ENCODE results near the gene SNX14. TPM values are rescaled to one million over a fixed set of nuclear protein-coding genes. Genes with fewer than 3 reads are reported as not detected.

SNX14 gene
- total RNA-seq, 4 donors from 2014 or later, result 91.2 to 123 (median 103) TPM

DNA sequence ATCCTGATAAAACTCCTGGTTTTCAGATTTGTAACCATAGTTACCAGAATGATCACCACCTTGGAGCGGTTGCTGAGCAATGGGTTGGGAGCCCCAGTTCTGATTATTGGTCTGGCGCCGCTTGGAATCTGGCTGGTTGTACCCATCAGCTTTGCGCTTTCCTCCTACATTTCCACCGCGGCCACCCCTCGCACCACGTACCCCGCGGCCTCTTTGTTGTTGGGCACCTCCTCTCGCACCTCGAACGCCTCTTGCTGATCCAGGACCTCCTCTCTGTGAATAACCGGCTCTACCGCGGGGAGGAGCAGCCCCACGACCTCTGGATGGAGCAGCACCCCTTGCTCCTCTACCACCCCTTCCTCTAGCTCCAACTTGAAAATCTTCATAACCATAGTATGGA is 21.1 kb upstream of the SNX14 start:
- no peaks in the 10 kb centered on the region for H3K9me3 ChIP-seq
- H3K4me3 ChIP-seq, result no peak overlapping the region
- DNase-seq, result no peak
- H3K4me1 ChIP-seq, result no peaks in the 10 kb centered on the region
- H3K27me3 ChIP-seq, result no peaks in the 10 kb centered on the region
- H3K27ac ChIP-seq, result no peak overlapping the region
- no peak for TF ChIP-seq POLR2A (IDR thresholded peaks at IDR 0.05)
- TF ChIP-seq, protein P1, sequence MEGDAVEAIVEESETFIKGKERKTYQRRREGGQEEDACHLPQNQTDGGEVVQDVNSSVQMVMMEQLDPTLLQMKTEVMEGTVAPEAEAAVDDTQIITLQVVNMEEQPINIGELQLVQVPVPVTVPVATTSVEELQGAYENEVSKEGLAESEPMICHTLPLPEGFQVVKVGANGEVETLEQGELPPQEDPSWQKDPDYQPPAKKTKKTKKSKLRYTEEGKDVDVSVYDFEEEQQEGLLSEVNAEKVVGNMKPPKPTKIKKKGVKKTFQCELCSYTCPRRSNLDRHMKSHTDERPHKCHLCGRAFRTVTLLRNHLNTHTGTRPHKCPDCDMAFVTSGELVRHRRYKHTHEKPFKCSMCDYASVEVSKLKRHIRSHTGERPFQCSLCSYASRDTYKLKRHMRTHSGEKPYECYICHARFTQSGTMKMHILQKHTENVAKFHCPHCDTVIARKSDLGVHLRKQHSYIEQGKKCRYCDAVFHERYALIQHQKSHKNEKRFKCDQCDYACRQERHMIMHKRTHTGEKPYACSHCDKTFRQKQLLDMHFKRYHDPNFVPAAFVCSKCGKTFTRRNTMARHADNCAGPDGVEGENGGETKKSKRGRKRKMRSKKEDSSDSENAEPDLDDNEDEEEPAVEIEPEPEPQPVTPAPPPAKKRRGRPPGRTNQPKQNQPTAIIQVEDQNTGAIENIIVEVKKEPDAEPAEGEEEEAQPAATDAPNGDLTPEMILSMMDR (IDR thresholded peaks at IDR 0.05), result no peak
- peaks cover 0 to 98% (median 0%) of the 10 kb centered on the region in 3 donors for H3K36me3 ChIP-seq

- Histone ChIP-seq H3K4me3 (no peak overlapping the region), H3K36me3 (peaks cover 0 to 95% (median 0%) of the 10 kb centered on the region in 3 donors), H3K27ac (no peak overlapping the region), H3K9me3 (no peaks in the 10 kb centered on the region), H3K4me1 (no peaks in the 10 kb centered on the region), H3K27me3 (no peaks in the 10 kb centered on the region)
- DNase-seq, result no peak
- TF ChIP-seq, protein P1 (IDR thresholded peaks at IDR 0.05), result no peak
- no peak for TF ChIP-seq POLR2A (IDR thresholded peaks at IDR 0.05)
Observed at GRCh38 chr6:85612690-85613474, 19.2 kb upstream of the SNX14 start.

GRCh38 chr6:85610182-85610895 is 16.7 kb upstream of the SNX14 start:
- Histone ChIP-seq H3K4me1 (no peaks in the 10 kb centered on the region), H3K27ac (no peak overlapping the region), H3K9me3 (no peaks in the 10 kb centered on the region), H3K36me3 (peaks cover 0 to 70% (median 0%) of the 10 kb centered on the region in 3 donors), H3K27me3 (no peaks in the 10 kb centered on the region), H3K4me3 (no peak overlapping the region)
- no peak for DNase-seq
- TF ChIP-seq, protein P1 (IDR thresholded peaks at IDR 0.05), result no peak
- TF ChIP-seq POLR2A (IDR thresholded peaks at IDR 0.05), result no peak

DNA sequence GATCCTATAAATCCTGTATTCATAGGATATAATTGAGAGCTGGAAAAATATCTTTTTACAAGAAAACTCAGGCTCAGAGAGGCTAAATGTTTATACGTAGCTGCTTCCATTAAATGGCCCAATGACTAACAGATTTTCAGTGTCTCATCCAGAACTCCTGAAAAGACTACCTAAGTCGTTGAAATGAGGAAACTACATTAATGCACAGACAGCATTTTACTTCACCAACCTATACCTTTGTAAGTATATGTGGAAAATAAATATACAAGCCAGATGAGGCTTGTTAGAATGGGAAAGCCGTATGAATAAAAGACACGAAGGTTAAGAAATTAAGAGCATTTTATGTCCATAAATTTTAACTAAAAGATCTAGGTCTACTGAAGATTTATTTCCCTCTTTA is 8.4 kb upstream of the SNX14 start:
- no peaks in the 10 kb centered on the region for H3K27me3 ChIP-seq
- DNase-seq, result no peak
- H3K4me3 ChIP-seq, result no peak overlapping the region
- H3K9me3 ChIP-seq, result no peaks in the 10 kb centered on the region
- no peak for TF ChIP-seq POLR2A (IDR thresholded peaks at IDR 0.05)
- TF ChIP-seq, protein P1 (IDR thresholded peaks at IDR 0.05), result no peak
- H3K4me1 ChIP-seq, result no peaks in the 10 kb centered on the region
- no peak overlapping the region for H3K27ac ChIP-seq
- H3K36me3 ChIP-seq, result no peaks in the 10 kb centered on the region

DNA sequence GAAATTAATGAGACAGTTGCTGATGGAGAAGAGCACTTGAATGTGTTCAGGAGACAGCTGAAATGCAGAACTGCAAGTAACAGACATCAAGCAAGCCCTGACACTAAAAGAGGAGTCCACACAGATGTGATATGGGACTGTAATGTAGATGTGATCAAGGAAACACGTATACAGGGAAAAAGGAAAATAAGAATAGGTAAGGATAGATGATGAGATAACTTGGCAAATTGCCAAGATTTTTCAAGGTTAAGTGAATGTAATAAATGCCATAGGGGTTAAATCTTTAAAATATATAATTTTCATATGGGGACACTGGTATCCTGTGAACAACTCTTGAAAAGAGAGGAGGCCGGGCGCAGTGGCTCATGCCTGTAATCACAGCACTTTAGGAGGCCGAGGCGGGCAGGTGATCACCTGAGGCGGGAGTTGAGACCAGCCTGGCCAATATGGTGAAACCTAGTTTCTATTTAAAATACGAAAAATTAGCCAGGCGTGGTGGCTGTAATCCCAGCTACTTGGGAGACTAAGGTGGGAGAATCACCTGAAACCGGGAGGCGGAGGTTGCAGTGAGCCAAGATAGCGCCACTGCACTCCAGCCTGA is 7.2 kb upstream of the SNX14 start:
- H3K36me3 ChIP-seq, result no peaks in the 10 kb centered on the region
- no peaks in the 10 kb centered on the region for H3K27me3 ChIP-seq
- no peak overlapping the region for H3K4me3 ChIP-seq
- no peak for TF ChIP-seq POLR2A (IDR thresholded peaks at IDR 0.05)
- TF ChIP-seq, protein P1 (IDR thresholded peaks at IDR 0.05), result no peak
- no peaks in the 10 kb centered on the region for H3K4me1 ChIP-seq
- H3K27ac ChIP-seq, result no peak overlapping the region
- H3K9me3 ChIP-seq, result no peaks in the 10 kb centered on the region
- DNase-seq, result no peak

Measured in Peyer's patch (tissue), 4 donors.